HAP-1 (cell line): ENCODE results near the gene IL17RD.
A peak's percentile ranks its signal among the peaks of the same experiment; 100 is the strongest.

ENCODE experiments used
- DNase-seq, 2 experiments: peaks; one replicate each; pipeline ENCODE4 v3.0.0-alpha.2; 2016 to 2020; ENCODE audit warnings: low spot score in 2 of 2
- H3K27me3 ChIP-seq: fragments of 250-450 bp; sonication (Bioruptor Pico); 2 replicates; pipeline ENCODE4 v1.5.1; 2020; ENCODE audit warnings: low read depth, mild to moderate bottlenecking, moderate library complexity
- H3K36me3 ChIP-seq: fragments of 250-450 bp; sonication (Bioruptor Pico); replicated peaks from 2 replicates; pipeline ENCODE4 v1.5.1; 2020; ENCODE audit warnings: mild to moderate bottlenecking
- H3K4me1 ChIP-seq: fragments of 250-450 bp; sonication (Bioruptor Pico); 2 replicates; pipeline ENCODE4 v1.5.1; 2020; ENCODE audit warnings: mild to moderate bottlenecking
- H3K4me3 ChIP-seq: fragments of 250-450 bp; sonication (Bioruptor Pico); 2 replicates; pipeline ENCODE4 v1.5.1; 2020; ENCODE audit warnings: mild to moderate bottlenecking, moderate library complexity
- H3K9me3 ChIP-seq: fragments of 250-450 bp; sonication (Bioruptor Pico); 2 replicates; pipeline ENCODE4 v1.5.1; 2020; ENCODE audit warnings: mild to moderate bottlenecking, moderate library complexity
- in situ Hi-C: fragments of 300-500 bp; cut with MboI; formaldehyde crosslinking; loops from 3 replicates; pipeline ENCODE4 v1.14.3; 2020; ENCODE audit warnings: low sequenced_read_pairs, inconsistent platforms, mixed read lengths

IL17RD gene

DNA sequence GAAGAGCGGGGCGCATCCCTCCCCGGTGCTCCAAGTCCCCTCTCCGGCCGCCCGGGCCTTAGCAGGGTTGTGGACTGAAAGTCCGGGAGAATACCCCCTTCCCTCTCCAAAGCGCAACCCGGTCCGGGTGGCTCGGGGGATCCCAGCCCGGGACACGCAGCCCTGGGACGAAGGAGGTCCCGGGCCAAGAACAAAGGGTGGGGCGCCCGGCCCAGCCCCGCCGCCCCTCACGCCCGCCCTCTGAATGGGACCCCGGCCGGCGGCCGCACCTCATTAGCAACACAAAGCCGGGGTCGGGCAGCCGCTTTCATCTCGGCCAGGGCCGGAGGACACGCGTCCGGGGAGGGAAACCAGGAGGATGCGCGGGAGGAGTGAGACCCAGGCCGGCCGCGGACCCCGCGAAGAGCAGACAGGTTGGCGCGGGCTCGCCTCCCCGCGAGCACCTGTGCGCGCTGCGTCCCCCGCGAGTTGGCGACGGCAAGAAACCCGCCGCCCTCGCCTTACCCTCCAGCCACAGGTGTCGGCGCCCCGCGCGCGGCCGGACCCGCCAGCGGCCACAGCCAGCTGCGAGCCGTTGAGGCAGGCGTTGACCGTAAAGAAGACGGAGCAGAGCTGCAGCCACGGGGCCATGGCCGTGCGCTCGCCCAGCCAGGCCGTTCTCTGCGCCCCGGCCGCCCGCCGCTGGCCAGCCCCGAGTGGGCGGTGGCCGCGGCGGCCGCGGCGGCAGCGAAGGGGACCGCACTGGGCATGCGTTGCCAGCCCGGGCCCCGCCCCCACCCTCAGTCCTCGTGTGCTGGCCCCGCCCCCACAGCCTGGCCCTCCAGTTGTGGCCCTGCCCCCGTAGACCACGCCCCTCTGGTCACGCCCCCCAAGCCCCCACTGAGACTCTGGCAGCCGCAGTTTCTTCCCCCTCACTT lies at the start of gene IL17RD:
Gene IL17RD, minus strand, starts transcription at position 697 of the 917 bp plus-strand sequence. Its CDS starts 67 bp downstream, at position 630.
- in situ Hi-C loops: no loop called here
- peak; percentile 81 to 92 for DNase-seq
- H3K9me3 ChIP-seq: no peaks in the 10 kb centered on the region
- H3K36me3 ChIP-seq: no peaks in the 10 kb centered on the region
- H3K4me1 ChIP-seq: peaks cover 22% of the 10 kb centered on the region
- H3K27me3 ChIP-seq: no peaks in the 10 kb centered on the region
- peak within 1 kb of the TSS; percentile 56 for H3K4me3 ChIP-seq

GRCh38 chr3:57206423-57206822 lies 41.3 kb upstream of the IL17RD start:
- DNase-seq: no peak
- Histone ChIP-seq H3K4me1 (no peaks in the 10 kb centered on the region), H3K36me3 (no peaks in the 10 kb centered on the region), H3K4me3 (no peak overlapping the region), H3K27me3 (peaks cover 6% of the 10 kb centered on the region; the same call in 1 of the 2 replicates), H3K9me3 (no peaks in the 10 kb centered on the region)
- in situ Hi-C loops: no loop called here

DNA sequence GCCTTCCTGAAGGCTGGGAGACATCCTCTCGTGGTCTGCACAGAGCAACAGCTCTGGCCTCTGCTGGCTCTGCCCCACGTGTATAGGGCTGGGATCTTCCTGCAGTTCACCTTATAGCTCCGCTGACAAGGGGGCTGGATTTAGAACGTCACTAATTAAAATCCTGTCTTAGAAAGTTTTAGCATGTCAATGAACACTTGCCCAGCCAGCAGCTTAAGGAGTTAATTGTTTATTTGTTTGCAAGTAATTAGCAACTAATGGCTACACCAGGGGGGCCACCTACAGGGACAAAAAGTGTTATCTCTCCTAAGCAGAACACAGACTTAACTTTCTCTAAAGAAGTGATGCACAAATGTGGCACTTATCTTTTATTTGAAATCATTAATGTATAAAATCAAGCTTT lies 34.7 kb upstream of the IL17RD start, which contains the start of gene HESX1:
Gene HESX1, minus strand, starts transcription at position 84 of the 403 bp plus-strand sequence. Its CDS starts 60 bp downstream, at position 24.
- H3K4me3 ChIP-seq: no peak within 1 kb of the TSS
- no peaks in the 10 kb centered on the region for H3K36me3 ChIP-seq
- no peaks in the 10 kb centered on the region for H3K9me3 ChIP-seq
- in situ Hi-C loops: no loop called here
- peaks cover 7% of the 10 kb centered on the region for H3K4me1 ChIP-seq
- peaks cover 15% of the 10 kb centered on the region for H3K27me3 ChIP-seq
- peak; percentile 30 to 40 for DNase-seq

- in situ Hi-C loops: no loop called here
- Histone ChIP-seq H3K4me3 (no peak overlapping the region), H3K4me1 (peaks cover 2% of the 10 kb centered on the region), H3K27me3 (peaks cover 12% of the 10 kb centered on the region), H3K36me3 (no peaks in the 10 kb centered on the region), H3K9me3 (no peaks in the 10 kb centered on the region)
- DNase-seq: no peak
Observed at GRCh38 chr3:57194641-57195040, 29.5 kb upstream of the IL17RD start.

DNA sequence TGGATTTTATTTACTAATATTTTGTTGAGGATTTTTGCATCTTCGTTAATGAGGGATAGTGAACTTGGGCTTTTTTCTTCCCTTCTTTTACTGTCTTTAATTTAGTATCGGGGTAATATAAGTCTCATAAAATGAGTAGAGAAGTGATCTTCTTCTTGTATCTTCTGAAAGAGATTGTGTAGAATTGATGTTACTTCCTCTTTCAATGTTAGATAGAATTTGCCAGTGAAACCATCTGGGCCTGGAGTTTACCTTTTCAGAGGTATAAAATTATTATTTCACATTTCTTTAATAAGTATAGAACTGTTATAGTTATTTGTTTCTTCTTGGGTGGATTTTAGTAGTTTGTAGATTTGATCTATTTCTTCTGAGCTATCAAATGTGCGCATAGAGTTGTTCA lies 26.9 kb upstream of the IL17RD start:
- no peak for DNase-seq
- Histone ChIP-seq H3K4me1 (no peaks in the 10 kb centered on the region), H3K4me3 (no peak overlapping the region), H3K27me3 (peaks cover 2% of the 10 kb centered on the region), H3K9me3 (no peaks in the 10 kb centered on the region), H3K36me3 (no peaks in the 10 kb centered on the region)
- in situ Hi-C loops: no loop called here

DNA sequence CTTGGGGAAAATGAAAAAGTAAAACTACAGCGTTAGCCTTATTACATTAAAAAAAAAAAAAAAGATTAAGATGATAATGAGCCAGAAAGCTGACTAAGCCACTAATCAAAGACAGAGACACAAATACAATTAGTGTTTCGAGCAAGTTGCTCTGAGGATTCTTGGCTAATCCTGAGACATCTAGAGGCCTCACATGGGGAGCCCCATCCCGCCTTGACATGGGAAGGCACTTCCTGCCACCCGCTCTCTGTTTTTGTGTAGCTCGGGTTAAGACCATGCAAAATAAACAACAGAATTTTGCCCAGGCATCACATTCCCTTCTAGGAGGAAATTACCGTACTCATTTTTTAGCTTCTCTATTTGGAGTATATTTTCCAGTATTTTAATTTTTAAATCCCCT lies 19.4 kb upstream of the IL17RD start:
- H3K36me3 ChIP-seq: no peaks in the 10 kb centered on the region
- in situ Hi-C loops: no loop called here
- no peaks in the 10 kb centered on the region for H3K9me3 ChIP-seq
- no peak for DNase-seq
- H3K4me3 ChIP-seq: no peak overlapping the region
- H3K27me3 ChIP-seq: no peaks in the 10 kb centered on the region; the same call in 1 of the 2 replicates
- no peaks in the 10 kb centered on the region for H3K4me1 ChIP-seq

GRCh38 chr3:57179580-57180410 lies 14.6 kb upstream of the IL17RD start:
- H3K27me3 ChIP-seq: peaks cover 10% of the 10 kb centered on the region
- no peak for DNase-seq
- in situ Hi-C loops: no loop called here
- H3K36me3 ChIP-seq: no peaks in the 10 kb centered on the region
- H3K9me3 ChIP-seq: no peaks in the 10 kb centered on the region
- no peaks in the 10 kb centered on the region for H3K4me1 ChIP-seq
- H3K4me3 ChIP-seq: no peak overlapping the region

DNA sequence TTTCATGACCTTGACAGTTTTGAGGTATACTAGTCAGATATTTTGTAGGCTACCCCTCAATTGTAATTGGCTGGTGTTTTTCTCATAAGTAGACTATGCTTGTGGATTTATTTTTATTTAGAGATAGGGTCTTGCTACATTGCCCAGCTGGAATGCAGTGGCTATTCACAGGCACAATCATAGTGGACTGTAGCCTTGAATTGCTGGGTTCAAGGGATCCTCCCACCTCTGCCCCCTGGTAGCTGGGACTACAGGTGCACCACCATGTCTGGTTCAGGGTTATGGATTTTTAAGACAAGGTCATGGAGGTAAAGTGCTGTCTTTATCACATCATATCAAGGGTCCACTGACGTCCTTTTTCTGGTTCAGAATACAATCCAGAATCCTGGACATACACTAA lies 10.9 kb upstream of the IL17RD start:
- in situ Hi-C loops: no loop called here
- H3K4me3 ChIP-seq: no peak overlapping the region
- H3K27me3 ChIP-seq: peaks cover 10% of the 10 kb centered on the region
- H3K36me3 ChIP-seq: no peaks in the 10 kb centered on the region
- no peak for DNase-seq
- no peaks in the 10 kb centered on the region for H3K9me3 ChIP-seq
- H3K4me1 ChIP-seq: no peaks in the 10 kb centered on the region

DNA sequence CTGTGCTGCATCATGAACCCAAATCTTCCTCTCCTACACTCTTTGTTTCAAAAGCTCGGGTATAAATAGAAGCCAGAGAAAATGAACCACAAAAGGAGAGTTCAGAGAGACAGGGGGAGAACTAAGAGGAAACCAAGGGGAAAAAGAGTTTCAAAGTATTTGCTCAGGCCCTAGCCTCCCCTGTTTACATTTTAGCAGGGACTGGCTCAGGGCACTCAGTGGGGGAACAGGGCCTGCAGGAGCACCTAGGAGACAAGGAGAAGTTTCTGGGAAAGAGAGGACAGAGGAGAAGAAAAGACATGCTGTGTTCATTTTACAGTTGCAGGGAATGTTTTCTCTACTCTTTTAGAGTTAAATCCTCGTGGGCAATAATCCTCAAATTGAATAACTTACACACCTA lies 8.5 kb upstream of the IL17RD start:
- DNase-seq: no peak
- Histone ChIP-seq H3K4me3 (no peak overlapping the region), H3K4me1 (peaks cover 8% of the 10 kb centered on the region), H3K27me3 (peaks cover 4% of the 10 kb centered on the region), H3K9me3 (no peaks in the 10 kb centered on the region), H3K36me3 (no peaks in the 10 kb centered on the region)
- in situ Hi-C loops: no loop called here

GRCh38 chr3:57170946-57171345 lies 5.8 kb upstream of the IL17RD start:
- Histone ChIP-seq H3K27me3 (no peaks in the 10 kb centered on the region), H3K4me3 (no peak overlapping the region), H3K36me3 (no peaks in the 10 kb centered on the region), H3K4me1 (peaks cover 8% of the 10 kb centered on the region), H3K9me3 (no peaks in the 10 kb centered on the region)
- no peak for DNase-seq
- in situ Hi-C loops: no loop called here

GRCh38 chr3:57169872-57170623 lies 4.9 kb upstream of the IL17RD start:
- Histone ChIP-seq H3K27me3 (no peaks in the 10 kb centered on the region), H3K4me3 (peak overlapping the region; percentile 41)

GRCh38 chr3:57169108-57169507 lies 4.0 kb upstream of the IL17RD start:
- in situ Hi-C loops: no loop called here
- no peak overlapping the region for H3K4me3 ChIP-seq
- H3K27me3 ChIP-seq: no peaks in the 10 kb centered on the region
- no peaks in the 10 kb centered on the region for H3K9me3 ChIP-seq
- no peak for DNase-seq
- peaks cover 14% of the 10 kb centered on the region for H3K4me1 ChIP-seq
- no peaks in the 10 kb centered on the region for H3K36me3 ChIP-seq

More at GRCh38 chr3:57169872-57170623, 4.9 kb upstream of the IL17RD start:
- no peaks in the 10 kb centered on the region for H3K9me3 ChIP-seq
- no peaks in the 10 kb centered on the region for H3K36me3 ChIP-seq
- in situ Hi-C loops: no loop called here
- DNase-seq: peak; percentile 71 to 92
- peaks cover 11% of the 10 kb centered on the region for H3K4me1 ChIP-seq

- no peak overlapping the region for H3K4me3 ChIP-seq
- no peaks in the 10 kb centered on the region for H3K27me3 ChIP-seq
- in situ Hi-C loops: no loop called here
- peaks cover 15% of the 10 kb centered on the region for H3K4me1 ChIP-seq
- no peak for DNase-seq
- no peaks in the 10 kb centered on the region for H3K9me3 ChIP-seq
- H3K36me3 ChIP-seq: no peaks in the 10 kb centered on the region
Observed at GRCh38 chr3:57168151-57168550, 3.0 kb upstream of the IL17RD start.
